Ovary (tissue), 3 donors: ENCODE results near the gene ABCC4.

Experiments used
- POLR2A ChIP-seq: fragments of 450-650 bp; IDR thresholded peaks from one replicate; pipeline ENCODE4 v1.6.1; 2017; ENCODE audit warnings: antibody characterized with exemption, mild to moderate bottlenecking, moderate library complexity
- TF ChIP-seq, protein P1 (sequence below), 3 donors: fragments of 450-650 bp in 2 of 3; fragments of 200-600 bp in 1 of 3; IDR thresholded peaks; one replicate each; pipeline versions ENCODE4 v1.5.1 to v1.8.0; 2016 to 2022; ENCODE audit warnings: antibody characterized with exemption in 3 of 3, mild to moderate bottlenecking in 1 of 3
- donor health status: DM: no; HTN: no; CAD: no.

GRCh38 chr13:95181586-95181985 lies 119.7 kb downstream of the ABCC4 start:
- TF ChIP-seq POLR2A: no peak
- TF ChIP-seq, protein P1, sequence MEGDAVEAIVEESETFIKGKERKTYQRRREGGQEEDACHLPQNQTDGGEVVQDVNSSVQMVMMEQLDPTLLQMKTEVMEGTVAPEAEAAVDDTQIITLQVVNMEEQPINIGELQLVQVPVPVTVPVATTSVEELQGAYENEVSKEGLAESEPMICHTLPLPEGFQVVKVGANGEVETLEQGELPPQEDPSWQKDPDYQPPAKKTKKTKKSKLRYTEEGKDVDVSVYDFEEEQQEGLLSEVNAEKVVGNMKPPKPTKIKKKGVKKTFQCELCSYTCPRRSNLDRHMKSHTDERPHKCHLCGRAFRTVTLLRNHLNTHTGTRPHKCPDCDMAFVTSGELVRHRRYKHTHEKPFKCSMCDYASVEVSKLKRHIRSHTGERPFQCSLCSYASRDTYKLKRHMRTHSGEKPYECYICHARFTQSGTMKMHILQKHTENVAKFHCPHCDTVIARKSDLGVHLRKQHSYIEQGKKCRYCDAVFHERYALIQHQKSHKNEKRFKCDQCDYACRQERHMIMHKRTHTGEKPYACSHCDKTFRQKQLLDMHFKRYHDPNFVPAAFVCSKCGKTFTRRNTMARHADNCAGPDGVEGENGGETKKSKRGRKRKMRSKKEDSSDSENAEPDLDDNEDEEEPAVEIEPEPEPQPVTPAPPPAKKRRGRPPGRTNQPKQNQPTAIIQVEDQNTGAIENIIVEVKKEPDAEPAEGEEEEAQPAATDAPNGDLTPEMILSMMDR (IDR thresholded peaks at IDR 0.05): no peak
